Activated CD8-positive, alpha-beta memory T cell treated with anti-CD3 and anti-CD28 coated beads for 1 hour (primary cell): ENCODE measurements around the gene KRT82.

Experiments used
- DNase-seq, 2 donors: peaks; one replicate each; pipeline ENCODE4 v3.0.0-alpha.2; 2020; ENCODE audit warnings: low read depth in 1 of 2; ENCODE audit errors: extremely low read depth in 1 of 2

The KRT82 gene

DNA sequence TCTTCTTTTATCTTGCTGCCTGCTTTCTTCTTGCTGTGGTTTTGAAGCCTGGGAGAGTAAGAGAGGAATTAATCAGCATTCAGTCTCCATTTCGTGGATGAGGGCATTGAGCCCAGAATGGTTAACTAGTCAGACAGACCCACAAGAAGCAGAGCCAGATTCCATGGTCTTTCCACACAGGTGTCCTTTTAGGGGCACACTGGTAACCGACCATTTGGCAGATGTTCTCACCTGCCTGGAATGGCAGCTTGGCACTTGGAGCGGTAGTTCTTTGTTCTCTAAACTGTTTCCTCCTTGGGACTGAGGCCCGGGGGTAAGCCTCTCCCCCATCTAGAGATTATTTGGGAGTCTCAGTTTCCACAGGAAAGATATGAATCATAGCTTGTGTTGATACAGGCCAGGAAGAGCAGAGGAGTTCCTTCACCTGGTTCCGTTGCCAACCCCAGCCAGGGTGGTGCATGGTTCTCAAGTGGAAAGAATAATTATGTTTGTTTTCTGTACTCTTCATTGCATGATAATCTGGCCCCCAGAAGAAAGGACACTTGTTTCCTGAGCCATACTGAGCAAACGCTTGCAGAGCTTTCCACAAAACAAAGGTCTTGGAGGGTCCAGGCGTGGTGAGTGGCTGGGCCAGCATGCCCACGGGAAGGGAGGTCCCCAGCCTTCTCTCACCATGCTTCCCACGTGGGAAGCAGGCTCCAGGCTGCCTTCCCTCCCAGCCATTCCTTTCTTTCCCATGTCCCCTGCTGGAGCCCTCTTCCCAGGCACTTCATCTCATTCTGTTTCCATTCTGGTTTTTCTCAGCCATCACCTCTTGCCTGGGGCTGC, 30.1 kb upstream of the KRT82 start:
- no peak for DNase-seq

GRCh38 chr12:52435659-52435999, 29.5 kb upstream of the KRT82 start:
- DNase-seq = no peak

- DNase-seq = no peak
Measured at GRCh38 chr12:52434760-52435530, 28.8 kb upstream of the KRT82 start.

GRCh38 chr12:52434081-52434733, 28.1 kb upstream of the KRT82 start, which contains the start of gene KRT75:
Gene KRT75, minus strand, starts transcription at chr12:52434371. Its CDS starts 67 bp downstream, at chr12:52434304.
- no peak for DNase-seq

DNA sequence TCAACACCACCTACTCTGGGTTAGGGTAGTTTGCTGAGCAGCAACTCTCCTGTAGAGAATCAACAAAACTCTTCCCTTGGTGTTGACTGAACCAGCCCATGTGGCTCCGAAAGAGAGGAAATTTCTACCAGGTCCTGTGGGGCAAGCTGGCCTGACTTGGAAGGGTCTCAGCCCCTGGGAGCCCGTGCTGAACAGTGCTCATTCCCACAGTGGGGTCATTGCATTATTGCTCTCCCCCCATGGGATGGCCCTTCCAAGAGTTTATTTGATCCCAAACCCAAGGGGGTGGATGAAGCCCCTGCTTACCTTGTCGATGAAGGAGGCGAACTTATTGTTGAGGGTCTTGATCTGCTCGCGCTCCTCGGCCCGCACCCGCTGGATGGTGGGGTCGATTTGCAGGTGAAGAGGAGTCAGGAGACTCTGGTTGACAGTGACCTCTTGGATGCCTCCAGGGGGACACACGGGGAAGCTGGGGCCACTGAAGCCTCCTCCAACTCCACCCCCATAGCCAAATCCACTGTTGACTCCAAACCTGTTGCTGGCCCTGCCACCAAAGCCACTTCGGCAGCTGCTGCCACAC, 27.5 kb upstream of the KRT82 start:
- no peak for DNase-seq

GRCh38 chr12:52432559-52433207, 26.5 kb upstream of the KRT82 start:
- no peak for DNase-seq

GRCh38 chr12:52428121-52428520, 22.0 kb upstream of the KRT82 start:
- no peak for DNase-seq

GRCh38 chr12:52427083-52427482, 20.9 kb upstream of the KRT82 start:
- no peak for DNase-seq

DNA sequence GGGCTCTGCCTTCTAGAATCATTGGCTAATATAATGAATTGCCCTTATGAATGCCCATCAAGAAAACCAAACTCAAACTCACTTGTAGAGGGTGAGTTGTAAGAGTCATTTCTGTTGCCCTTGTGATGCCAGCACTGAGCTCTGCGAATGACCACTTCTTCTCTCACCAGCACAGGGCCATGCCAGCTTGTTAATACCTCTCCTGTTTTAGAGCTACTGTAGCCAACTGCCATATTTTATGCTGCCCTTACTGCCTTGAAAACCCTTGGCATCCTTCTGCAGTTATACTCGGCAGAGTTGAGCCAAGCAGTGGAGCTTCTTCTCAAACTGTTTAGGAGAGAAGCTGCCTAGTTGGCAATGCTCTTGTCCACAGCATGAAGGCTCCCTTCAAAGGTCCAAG, 19.9 kb upstream of the KRT82 start:
- no peak for DNase-seq

- DNase-seq = no peak
Measured at GRCh38 chr12:52425466-52425865, 19.3 kb upstream of the KRT82 start.

DNA sequence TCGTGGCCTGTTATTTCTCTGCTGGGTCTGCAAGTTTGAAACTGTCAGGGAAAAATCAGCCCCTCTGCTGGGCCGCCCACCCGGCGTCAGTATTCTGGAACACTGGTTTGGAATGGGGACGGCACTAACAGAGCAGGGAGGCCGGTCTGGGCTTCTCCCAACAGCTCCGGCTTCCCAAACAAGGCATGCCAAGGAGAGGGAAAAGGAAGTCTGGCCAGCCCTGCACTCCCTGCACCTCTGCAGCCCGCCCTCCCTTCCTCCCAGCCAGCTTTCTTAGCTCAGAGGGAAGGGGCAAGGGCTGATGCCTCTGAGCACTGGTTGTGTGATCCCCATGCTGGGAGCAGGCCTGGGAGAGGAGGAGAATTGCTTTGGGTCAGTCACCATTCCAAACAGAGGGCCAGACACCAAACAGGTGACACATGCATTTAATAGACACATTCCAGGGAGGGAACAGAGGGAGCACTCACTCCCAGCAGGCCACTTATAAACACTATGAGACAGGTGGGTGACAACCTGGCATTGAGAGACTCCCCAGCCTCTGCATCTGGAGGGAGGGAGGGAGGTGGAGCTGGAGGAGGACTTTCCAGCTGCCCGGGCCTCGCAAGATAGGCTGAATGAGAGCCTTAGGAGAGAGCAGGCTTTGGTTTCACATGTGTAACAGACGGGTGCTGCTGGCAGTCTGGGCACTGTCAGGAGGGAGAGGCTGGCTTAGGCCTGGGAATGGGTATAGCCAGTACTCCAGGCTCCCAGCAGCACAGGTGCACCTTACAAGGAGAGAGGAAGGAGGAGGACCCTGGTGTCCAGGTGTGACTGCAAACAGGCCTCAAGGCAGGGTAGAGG, 17.7 kb upstream of the KRT82 start:
- no peak for DNase-seq

DNA sequence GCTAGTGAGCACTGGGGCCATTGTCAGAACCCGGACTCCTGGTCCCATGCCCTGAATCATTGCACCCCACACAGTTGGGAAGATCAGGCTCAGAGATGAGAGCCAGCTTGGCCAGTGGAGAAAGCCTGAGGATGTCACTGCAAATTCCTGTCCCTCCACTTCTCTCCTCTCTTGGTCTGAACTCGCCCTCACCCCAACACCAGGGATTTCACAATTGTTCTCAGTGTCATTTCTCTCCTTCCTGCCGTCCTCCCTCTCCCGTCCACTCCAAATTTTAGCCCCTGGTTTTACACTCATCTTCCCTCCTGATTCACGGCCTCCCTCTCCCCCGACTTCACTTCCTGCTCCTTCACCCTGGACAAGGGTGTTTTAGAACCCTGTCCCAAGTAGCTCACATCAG, 16.9 kb upstream of the KRT82 start:
- no peak for DNase-seq

GRCh38 chr12:52419656-52420055, 13.5 kb upstream of the KRT82 start:
- DNase-seq = no peak

GRCh38 chr12:52418576-52419110, 12.5 kb upstream of the KRT82 start:
- no peak for DNase-seq

- no peak for DNase-seq
Measured at GRCh38 chr12:52417740-52418139, 11.6 kb upstream of the KRT82 start.

- no peak for DNase-seq
Measured at GRCh38 chr12:52416795-52417194, 10.7 kb upstream of the KRT82 start.

GRCh38 chr12:52415870-52416750, 10.0 kb upstream of the KRT82 start:
- no peak for DNase-seq

DNA sequence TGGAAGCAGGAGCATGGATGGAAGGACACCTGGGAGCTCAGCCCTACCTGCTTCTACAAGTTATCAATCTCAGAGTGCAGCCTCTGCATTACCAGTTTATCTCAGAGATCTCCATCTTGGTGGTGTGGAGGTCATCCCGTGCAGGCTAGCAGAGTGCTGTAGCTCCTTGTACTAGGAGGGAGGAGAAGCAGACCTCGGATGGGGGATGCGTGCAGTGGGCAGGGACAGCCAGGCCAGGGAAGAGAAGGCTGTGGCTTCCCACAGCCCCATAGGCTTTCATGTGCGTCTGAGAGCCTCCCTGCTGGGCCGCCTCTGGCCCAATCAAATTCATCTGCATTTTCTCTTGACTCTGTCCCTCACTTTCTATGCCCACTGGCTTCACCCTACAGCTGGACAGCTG, 8.8 kb upstream of the KRT82 start:
- DNase-seq = no peak
